Ishikawa (cell line): Measurements from ENCODE around the gene SMKR1.

Experiments
- MAX ChIP-seq: IDR thresholded peaks from 2 replicates; pipeline ENCODE4 v1.6.1; 2012
- RAD21 ChIP-seq: IDR thresholded peaks from 2 replicates; pipeline ENCODE4 v1.6.1; 2012; ENCODE audit warnings: low read depth
- REST ChIP-seq: IDR thresholded peaks from 2 replicates; pipeline ENCODE4 v1.6.1; 2012; ENCODE audit warnings: low read depth, mild to moderate bottlenecking
- TEAD4 ChIP-seq: IDR thresholded peaks from 2 replicates; pipeline ENCODE4 v1.6.1; 2012

- TF ChIP-seq MAX (no peak), TEAD4 (no peak), RAD21 (no peak), REST (no peak)
Measured at GRCh38 chr7:129553899-129554461, 51.6 kb downstream of the SMKR1 start.
